A549 (cell line): ENCODE results near the gene PRDM5. TPM values are rescaled to one million over a fixed set of nuclear protein-coding genes. Genes with fewer than 3 reads are reported as not detected.
A peak's percentile ranks its signal among the peaks of the same experiment; 100 is the strongest.

Experiments
- ATAC-seq, 2 experiments: fragments of 200-7000 bp in 1 of 2; fragments of >200 bp in 1 of 2; cut with Nextera tagmentation in 1 of 2; cut with Tn5 transposase in 1 of 2; 3 replicates each; pipeline versions ENCODE4 v1.8.0 to v1.9.1; 2018 to 2020; ENCODE audit warnings: mild to moderate bottlenecking in 1 of 2, moderate library complexity in 1 of 2
- CTCF ChIA-PET: fragments of 300-600 bp; sonication (Branson Sonifier 250); formaldehyde crosslinking; extraction: SDS; loops from one replicate; lab custom pipeline; 2021; ENCODE audit warnings: antibody characterized with exemption, inconsistent platforms; lab: Yijun Ruan, JAX
- POLR2A ChIA-PET: fragments of 350-600 bp; formaldehyde crosslinking; extraction: SDS; loops from one replicate; lab custom pipeline; 2021; ENCODE audit warnings: antibody characterized with exemption, inconsistent platforms; lab: Yijun Ruan, JAX
- DNase-seq, 2 experiments: peaks; one replicate each; pipeline versions ENCODE4 v3.0.0 to v3.0.0-alpha.2; 2011 to 2016; ENCODE audit warnings: low read depth in 1 of 2, low spot score in 1 of 2
- FAIRE-seq: peaks from 2 replicates; lab custom pipeline; 2011; peaks lifted over from hg19 to GRCh38; lab: Jason Lieb, UNC
- H3K27ac ChIP-seq, 2 experiments: fragments of >200 bp; sonication (Bioruptor Twin); formaldehyde crosslinking; 3 replicates each; pipeline ENCODE4 v1.5.1; 2016 to 2017
- H3K4me1 ChIP-seq: fragments of >200 bp; sonication (Bioruptor Twin); formaldehyde crosslinking; 3 replicates; pipeline ENCODE4 v1.6.1; 2016
- H3K4me2 ChIP-seq: fragments of >200 bp; sonication (Bioruptor Twin); formaldehyde crosslinking; 3 replicates; pipeline ENCODE4 v1.6.1; 2016
- H3K4me3 ChIP-seq: fragments of >200 bp; sonication (Bioruptor Twin); formaldehyde crosslinking; 3 replicates; pipeline ENCODE4 v1.5.1; 2016
- H3K9me3 ChIP-seq: fragments of >200 bp; sonication (Bioruptor Twin); formaldehyde crosslinking; 3 replicates; pipeline ENCODE4 v1.6.1; 2016
- CBX2 ChIP-seq: fragments of 200-600 bp; sonication (generic); IDR thresholded peaks from 2 replicates; pipeline ENCODE4 v1.6.1; 2016; ENCODE audit warnings: low read depth, mild to moderate bottlenecking, borderline replicate concordance
- CEBPB ChIP-seq, 2 experiments: fragments of >200 bp in 1 of 2; sonication (Bioruptor Twin) in 1 of 2; formaldehyde crosslinking in 1 of 2; IDR thresholded peaks; 2 replicates each; pipeline ENCODE4 v1.6.1; 2012 to 2016
- CHD4 ChIP-seq: fragments of 200-600 bp; sonication (generic); IDR thresholded peaks from 2 replicates; pipeline ENCODE4 v1.6.1; 2016; ENCODE audit warnings: antibody characterized with exemption, mild to moderate bottlenecking, borderline replicate concordance
- EHMT2 ChIP-seq: fragments of 200-600 bp; sonication (generic); IDR thresholded peaks from 2 replicates; pipeline ENCODE4 v1.6.1; 2016; ENCODE audit warnings: antibody characterized with exemption, low read depth, mild to moderate bottlenecking, moderate library complexity
- FOSL2 ChIP-seq, 2 experiments: fragments of 450-650 bp in 1 of 2; fragments of >200 bp in 1 of 2; sonication (Bioruptor Twin) in 1 of 2; formaldehyde crosslinking; IDR thresholded peaks; 2 replicates each; pipeline versions ENCODE4 v1.5.0 to v1.6.1; 2016 to 2020; ENCODE audit warnings: mild to moderate bottlenecking in 1 of 2, moderate library complexity in 1 of 2
- FOXS1 ChIP-seq: fragments of 250-450 bp; sonication (Bioruptor Pico); IDR thresholded peaks from 2 replicates; pipeline ENCODE4 v1.5.0; 2020; ENCODE audit warnings: mild to moderate bottlenecking, moderate library complexity
- GATA3 ChIP-seq: IDR thresholded peaks from 2 replicates; pipeline ENCODE4 v1.6.1; 2012; ENCODE audit warnings: borderline replicate concordance
- HDAC2 ChIP-seq: fragments of 200-600 bp; sonication (generic); IDR thresholded peaks from 2 replicates; pipeline ENCODE4 v1.6.1; 2016
- HOXA7 ChIP-seq: fragments of 250-450 bp; sonication (Bioruptor Pico); IDR thresholded peaks from 2 replicates; pipeline ENCODE4 v1.5.0; 2020; ENCODE audit warnings: mild to moderate bottlenecking, moderate library complexity
- HOXB13 ChIP-seq: fragments of 250-450 bp; sonication (Bioruptor Pico); IDR thresholded peaks from 2 replicates; pipeline ENCODE4 v1.5.0; 2020; ENCODE audit warnings: low read depth, mild to moderate bottlenecking, moderate library complexity
- JUNB ChIP-seq: fragments of >200 bp; sonication (Bioruptor Twin); formaldehyde crosslinking; IDR thresholded peaks from 2 replicates; pipeline ENCODE4 v1.6.1; 2016
- KDM5A ChIP-seq: fragments of 200-600 bp; sonication (generic); IDR thresholded peaks from 2 replicates; pipeline ENCODE4 v1.6.1; 2016; ENCODE audit warnings: antibody characterized with exemption, mild to moderate bottlenecking
- MAFK ChIP-seq: fragments of 450-650 bp; IDR thresholded peaks from 2 replicates; pipeline ENCODE4 v1.6.1; 2014; ENCODE audit not compliant: partially characterized antibody
- NPAS2 ChIP-seq: fragments of 250-450 bp; sonication (Bioruptor Pico); IDR thresholded peaks from 2 replicates; pipeline ENCODE4 v1.8.0; 2022; ENCODE audit warnings: mild to moderate bottlenecking, moderate library complexity, borderline replicate concordance
- PHF8 ChIP-seq: fragments of 200-600 bp; sonication (generic); IDR thresholded peaks from 2 replicates; pipeline ENCODE4 v1.6.1; 2016; ENCODE audit warnings: low read depth, mild to moderate bottlenecking, antibody characterized with exemption, moderate library complexity, borderline replicate concordance
- POLR2A ChIP-seq: IDR thresholded peaks from 2 replicates; pipeline ENCODE4 v1.6.1; 2012; ENCODE audit warnings: mild to moderate bottlenecking, low read length
- RCOR1 ChIP-seq: fragments of 150-350 bp; IDR thresholded peaks from 2 replicates; pipeline ENCODE4 v1.6.1; 2014; ENCODE audit warnings: antibody characterized with exemption, low read length, low read depth
- SMC3 ChIP-seq: fragments of >200 bp; sonication (Bioruptor Twin); formaldehyde crosslinking; IDR thresholded peaks from 3 replicates; pipeline ENCODE4 v1.6.1; 2018; ENCODE audit warnings: inconsistent platforms
- SREBF2 ChIP-seq: fragments of 450-650 bp; IDR thresholded peaks from 2 replicates; pipeline ENCODE4 v1.6.1; 2014; ENCODE audit warnings: mild to moderate bottlenecking, moderate library complexity
- TFCP2L1 ChIP-seq: fragments of 250-450 bp; sonication (Bioruptor Pico); IDR thresholded peaks from 2 replicates; pipeline ENCODE4 v1.5.0; 2021; ENCODE audit warnings: mild to moderate bottlenecking
- ZFP36 ChIP-seq: fragments of 450-650 bp; IDR thresholded peaks from 2 replicates; pipeline ENCODE4 v1.6.1; 2014; ENCODE audit warnings: borderline replicate concordance; ENCODE audit not compliant: partially characterized antibody
- ZSCAN20 ChIP-seq: fragments of 250-450 bp; sonication (Bioruptor Pico); IDR thresholded peaks from 2 replicates; pipeline ENCODE4 v1.8.0; 2022; ENCODE audit warnings: mild to moderate bottlenecking, moderate library complexity
- WGBS: methylation state at CpG from one replicate; pipeline ENCODE4 v1.1.6; 2017; ENCODE audit errors: missing lambda C conversion rate; 5-methylcytosine and 5-hydroxymethylcytosine counted together
- polyA plus RNA-seq, 4 experiments: library from polyadenylated mRNA; depleted of rRNA in 3 of 4; stranded (reverse); fragments of >200 nt; fragmentation: RNase III in 1 of 4; extraction: RNeasy Plus Mini Kit Qiagen cat#74134 plus additional on column Dnase treatment in 1 of 4; gene quantifications; 2 replicates in 3 of 4; 3 replicates in 1 of 4; pipeline ENCODE4 v1.2.3, GENCODE V29; 2011 to 2017
- TF ChIP-seq, protein P1 (sequence below): fragments of 250-450 bp; sonication (Bioruptor Pico); IDR thresholded peaks from 2 replicates; pipeline ENCODE4 v1.5.0; 2021; ENCODE audit warnings: mild to moderate bottlenecking, moderate library complexity, borderline replicate concordance
- TF ChIP-seq, protein P2 (sequence below): fragments of 200-600 bp; sonication (generic); IDR thresholded peaks from 2 replicates; pipeline ENCODE4 v1.6.1; 2016; ENCODE audit warnings: antibody characterized with exemption, mild to moderate bottlenecking, moderate library complexity
- TF ChIP-seq, protein P3 (sequence below): fragments of 150-350 bp; IDR thresholded peaks from 2 replicates; pipeline ENCODE4 v1.6.1; 2014; ENCODE audit warnings: low read depth, mild to moderate bottlenecking, low read length
- TF ChIP-seq, protein P4 (sequence below): fragments of 250-450 bp; sonication (Bioruptor Pico); IDR thresholded peaks from 2 replicates; pipeline ENCODE4 v1.5.0; 2020; ENCODE audit warnings: low read depth, mild to moderate bottlenecking, moderate library complexity
- TF ChIP-seq, protein P5 (sequence below): fragments of >200 bp; sonication (Bioruptor Twin); formaldehyde crosslinking; IDR thresholded peaks from 3 replicates; pipeline ENCODE4 v1.5.1; 2016

The PRDM5 gene
- polyA plus RNA-seq, 2 of the 4 experiments (the other 2 are of a cell fraction): 6.5 to 12.9 TPM

DNA sequence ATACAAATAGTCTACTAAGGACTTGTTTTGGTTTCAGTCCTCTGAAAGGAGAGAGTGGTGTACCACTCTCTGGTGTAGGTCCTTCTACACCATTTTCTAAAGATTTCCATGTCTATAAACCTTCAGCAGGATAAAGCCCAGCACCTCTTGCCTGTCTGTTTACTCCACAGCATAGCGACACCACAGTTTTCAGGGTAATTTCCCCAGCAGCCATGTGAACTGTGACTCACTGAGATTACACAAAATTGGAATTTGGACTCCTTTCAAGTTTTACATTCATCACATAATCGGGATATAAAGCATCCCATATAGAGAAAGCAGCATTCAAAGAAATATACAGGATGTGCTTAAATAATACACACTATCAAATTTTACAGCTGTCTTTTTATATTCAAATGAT, 229.6 kb downstream of the PRDM5 start:
- no peak overlapping the region for H3K4me3 ChIP-seq
- ChIA-PET POLR2A (no interaction called here), CTCF (no interaction called here)
- ATAC-seq (peak; percentile 88 to 90), DNase-seq (peak; percentile 6 to 66), FAIRE-seq (no peak)
- H3K9me3 ChIP-seq: no peaks in the 10 kb centered on the region
- peak overlapping the region in 1 of 2 experiments; percentile 55; a peak in 1 of 6 replicates for H3K27ac ChIP-seq
- TF ChIP-seq, protein P1, sequence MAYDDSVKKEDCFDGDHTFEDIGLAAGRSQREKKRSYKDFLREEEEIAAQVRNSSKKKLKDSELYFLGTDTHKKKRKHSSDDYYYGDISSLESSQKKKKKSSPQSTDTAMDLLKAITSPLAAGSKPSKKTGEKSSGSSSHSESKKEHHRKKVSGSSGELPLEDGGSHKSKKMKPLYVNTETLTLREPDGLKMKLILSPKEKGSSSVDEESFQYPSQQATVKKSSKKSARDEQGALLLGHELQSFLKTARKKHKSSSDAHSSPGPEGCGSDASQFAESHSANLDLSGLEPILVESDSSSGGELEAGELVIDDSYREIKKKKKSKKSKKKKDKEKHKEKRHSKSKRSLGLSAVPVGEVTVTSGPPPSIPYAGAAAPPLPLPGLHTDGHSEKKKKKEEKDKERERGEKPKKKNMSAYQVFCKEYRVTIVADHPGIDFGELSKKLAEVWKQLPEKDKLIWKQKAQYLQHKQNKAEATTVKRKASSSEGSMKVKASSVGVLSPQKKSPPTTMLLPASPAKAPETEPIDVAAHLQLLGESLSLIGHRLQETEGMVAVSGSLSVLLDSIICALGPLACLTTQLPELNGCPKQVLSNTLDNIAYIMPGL (CRISPR knock-in tag): no peak
- no peak for TF ChIP-seq CBX2
- TF ChIP-seq CHD4: no peak
- no peak for TF ChIP-seq SREBF2
- 0 out of 2 replicates have a peak, but pooled peaks have one; percentile 41 for TF ChIP-seq JUNB
- peak; percentile 29; the same call in 1 of the 2 replicates for TF ChIP-seq FOSL2 (IDR thresholded peaks at IDR 0.05)
- peak; percentile 80 for TF ChIP-seq FOSL2 (CRISPR knock-in tag; IDR thresholded peaks at IDR 0.05)
- peak in 1 of 2 experiments; percentile 62; a peak in 1 of 4 replicates for TF ChIP-seq CEBPB (IDR thresholded peaks at IDR 0.05)
- TF ChIP-seq RCOR1: no peak
- WGBS: 3% methylated on average over 2 of the region's 2 CpGs
- peak overlapping the region; percentile 61 for H3K4me2 ChIP-seq
- H3K4me1 ChIP-seq: peaks cover 39% of the 10 kb centered on the region

DNA sequence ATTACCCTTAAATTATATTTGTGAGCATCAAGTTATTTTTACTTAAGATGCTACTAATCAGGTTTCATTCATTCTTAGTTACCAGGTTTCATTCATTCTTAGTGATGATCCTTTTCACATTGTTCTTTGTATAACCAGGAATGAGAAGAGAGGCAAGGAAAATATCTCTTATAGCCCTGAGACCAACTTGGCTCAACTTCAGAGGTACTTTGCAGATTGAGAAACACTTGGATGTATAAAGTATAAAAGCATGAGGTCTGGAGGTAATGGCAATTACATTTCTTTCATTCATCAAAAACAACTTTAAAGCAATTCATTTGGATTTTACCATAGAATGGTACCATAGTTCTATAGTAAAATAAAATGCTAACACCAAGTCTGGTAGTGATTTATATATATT, 231.0 kb downstream of the PRDM5 start:
- peaks cover 39% of the 10 kb centered on the region for H3K4me1 ChIP-seq
- no peak for ATAC-seq
- H3K9me3 ChIP-seq: no peaks in the 10 kb centered on the region
- ChIA-PET CTCF (no interaction called here), POLR2A (no interaction called here)
- no peak overlapping the region for H3K4me2 ChIP-seq
- DNase-seq: no peak
- TF ChIP-seq SMC3: no peak
- TF ChIP-seq HOXB13 (CRISPR knock-in tag): no peak
- TF ChIP-seq, protein P2, sequence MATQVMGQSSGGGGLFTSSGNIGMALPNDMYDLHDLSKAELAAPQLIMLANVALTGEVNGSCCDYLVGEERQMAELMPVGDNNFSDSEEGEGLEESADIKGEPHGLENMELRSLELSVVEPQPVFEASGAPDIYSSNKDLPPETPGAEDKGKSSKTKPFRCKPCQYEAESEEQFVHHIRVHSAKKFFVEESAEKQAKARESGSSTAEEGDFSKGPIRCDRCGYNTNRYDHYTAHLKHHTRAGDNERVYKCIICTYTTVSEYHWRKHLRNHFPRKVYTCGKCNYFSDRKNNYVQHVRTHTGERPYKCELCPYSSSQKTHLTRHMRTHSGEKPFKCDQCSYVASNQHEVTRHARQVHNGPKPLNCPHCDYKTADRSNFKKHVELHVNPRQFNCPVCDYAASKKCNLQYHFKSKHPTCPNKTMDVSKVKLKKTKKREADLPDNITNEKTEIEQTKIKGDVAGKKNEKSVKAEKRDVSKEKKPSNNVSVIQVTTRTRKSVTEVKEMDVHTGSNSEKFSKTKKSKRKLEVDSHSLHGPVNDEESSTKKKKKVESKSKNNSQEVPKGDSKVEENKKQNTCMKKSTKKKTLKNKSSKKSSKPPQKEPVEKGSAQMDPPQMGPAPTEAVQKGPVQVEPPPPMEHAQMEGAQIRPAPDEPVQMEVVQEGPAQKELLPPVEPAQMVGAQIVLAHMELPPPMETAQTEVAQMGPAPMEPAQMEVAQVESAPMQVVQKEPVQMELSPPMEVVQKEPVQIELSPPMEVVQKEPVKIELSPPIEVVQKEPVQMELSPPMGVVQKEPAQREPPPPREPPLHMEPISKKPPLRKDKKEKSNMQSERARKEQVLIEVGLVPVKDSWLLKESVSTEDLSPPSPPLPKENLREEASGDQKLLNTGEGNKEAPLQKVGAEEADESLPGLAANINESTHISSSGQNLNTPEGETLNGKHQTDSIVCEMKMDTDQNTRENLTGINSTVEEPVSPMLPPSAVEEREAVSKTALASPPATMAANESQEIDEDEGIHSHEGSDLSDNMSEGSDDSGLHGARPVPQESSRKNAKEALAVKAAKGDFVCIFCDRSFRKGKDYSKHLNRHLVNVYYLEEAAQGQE: no peak
- no peak for TF ChIP-seq ZFP36
- TF ChIP-seq, protein P3, sequence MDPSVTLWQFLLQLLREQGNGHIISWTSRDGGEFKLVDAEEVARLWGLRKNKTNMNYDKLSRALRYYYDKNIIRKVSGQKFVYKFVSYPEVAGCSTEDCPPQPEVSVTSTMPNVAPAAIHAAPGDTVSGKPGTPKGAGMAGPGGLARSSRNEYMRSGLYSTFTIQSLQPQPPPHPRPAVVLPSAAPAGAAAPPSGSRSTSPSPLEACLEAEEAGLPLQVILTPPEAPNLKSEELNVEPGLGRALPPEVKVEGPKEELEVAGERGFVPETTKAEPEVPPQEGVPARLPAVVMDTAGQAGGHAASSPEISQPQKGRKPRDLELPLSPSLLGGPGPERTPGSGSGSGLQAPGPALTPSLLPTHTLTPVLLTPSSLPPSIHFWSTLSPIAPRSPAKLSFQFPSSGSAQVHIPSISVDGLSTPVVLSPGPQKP: no peak
- TF ChIP-seq FOXS1 (CRISPR knock-in tag): no peak
- no peak for TF ChIP-seq ZSCAN20 (CRISPR knock-in tag)
- TF ChIP-seq, protein P4, sequence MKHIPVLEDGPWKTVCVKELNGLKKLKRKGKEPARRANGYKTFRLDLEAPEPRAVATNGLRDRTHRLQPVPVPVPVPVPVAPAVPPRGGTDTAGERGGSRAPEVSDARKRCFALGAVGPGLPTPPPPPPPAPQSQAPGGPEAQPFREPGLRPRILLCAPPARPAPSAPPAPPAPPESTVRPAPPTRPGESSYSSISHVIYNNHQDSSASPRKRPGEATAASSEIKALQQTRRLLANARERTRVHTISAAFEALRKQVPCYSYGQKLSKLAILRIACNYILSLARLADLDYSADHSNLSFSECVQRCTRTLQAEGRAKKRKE (CRISPR knock-in tag): no peak
- TF ChIP-seq PHF8: no peak
- no peak for TF ChIP-seq TFCP2L1 (CRISPR knock-in tag)
- TF ChIP-seq GATA3: no peak
- TF ChIP-seq MAFK: no peak
- no peak for TF ChIP-seq NPAS2 (CRISPR knock-in tag)
- no peak for TF ChIP-seq EHMT2
- TF ChIP-seq, protein P5, sequence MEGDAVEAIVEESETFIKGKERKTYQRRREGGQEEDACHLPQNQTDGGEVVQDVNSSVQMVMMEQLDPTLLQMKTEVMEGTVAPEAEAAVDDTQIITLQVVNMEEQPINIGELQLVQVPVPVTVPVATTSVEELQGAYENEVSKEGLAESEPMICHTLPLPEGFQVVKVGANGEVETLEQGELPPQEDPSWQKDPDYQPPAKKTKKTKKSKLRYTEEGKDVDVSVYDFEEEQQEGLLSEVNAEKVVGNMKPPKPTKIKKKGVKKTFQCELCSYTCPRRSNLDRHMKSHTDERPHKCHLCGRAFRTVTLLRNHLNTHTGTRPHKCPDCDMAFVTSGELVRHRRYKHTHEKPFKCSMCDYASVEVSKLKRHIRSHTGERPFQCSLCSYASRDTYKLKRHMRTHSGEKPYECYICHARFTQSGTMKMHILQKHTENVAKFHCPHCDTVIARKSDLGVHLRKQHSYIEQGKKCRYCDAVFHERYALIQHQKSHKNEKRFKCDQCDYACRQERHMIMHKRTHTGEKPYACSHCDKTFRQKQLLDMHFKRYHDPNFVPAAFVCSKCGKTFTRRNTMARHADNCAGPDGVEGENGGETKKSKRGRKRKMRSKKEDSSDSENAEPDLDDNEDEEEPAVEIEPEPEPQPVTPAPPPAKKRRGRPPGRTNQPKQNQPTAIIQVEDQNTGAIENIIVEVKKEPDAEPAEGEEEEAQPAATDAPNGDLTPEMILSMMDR: no peak
- TF ChIP-seq, protein P1 (CRISPR knock-in tag): no peak
- no peak for TF ChIP-seq KDM5A
- no peak for TF ChIP-seq HDAC2
- TF ChIP-seq HOXA7 (CRISPR knock-in tag): no peak
- no peak for TF ChIP-seq POLR2A
- TF ChIP-seq, all 56 proteins: peak for 0
- H3K27ac ChIP-seq: no peak overlapping the region
- FAIRE-seq: no peak
- no peak overlapping the region for H3K4me3 ChIP-seq
